ENCODE results near the gene RPS14.

RPS14 gene

DNA sequence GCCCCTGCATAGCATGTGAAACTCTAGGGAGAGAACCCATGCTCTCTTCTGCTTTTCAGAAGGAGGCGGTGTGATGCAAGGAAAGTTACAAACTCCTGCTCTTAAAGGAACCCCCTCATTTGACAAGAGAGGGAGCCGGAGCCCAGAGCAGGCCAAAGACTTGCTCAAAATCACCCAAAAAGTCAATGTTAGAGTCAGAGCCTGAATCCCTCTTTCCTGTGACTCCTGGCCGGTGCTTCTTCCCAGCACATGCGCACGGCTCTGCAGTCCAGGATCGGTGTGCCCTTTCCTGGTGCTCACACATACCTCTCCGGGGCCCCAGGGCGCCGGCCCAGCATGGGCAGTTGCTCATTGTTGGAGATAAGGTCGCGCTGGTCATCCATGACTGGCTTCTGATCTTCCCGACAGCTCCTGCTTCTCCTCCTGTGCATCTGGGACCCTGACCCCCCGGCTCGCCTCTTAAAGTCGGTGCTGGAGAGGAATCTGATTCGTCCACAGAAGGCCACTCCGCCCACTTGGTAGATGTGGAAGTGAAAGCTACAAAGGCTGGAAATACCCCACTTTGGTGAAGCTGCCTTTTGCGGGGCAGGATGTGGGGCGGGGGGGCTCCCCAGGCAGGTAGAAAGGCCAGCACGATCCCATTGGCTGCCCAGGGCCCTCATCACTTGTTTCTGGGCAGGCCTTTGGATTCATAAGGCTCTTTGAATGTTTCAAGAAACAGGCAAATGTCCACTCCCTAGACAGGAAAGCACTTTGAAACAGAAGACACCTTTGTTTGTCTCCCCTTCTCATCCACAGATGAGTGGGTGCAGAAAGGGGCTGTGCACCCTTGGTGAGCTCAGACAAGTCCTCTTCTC, 37.0 kb downstream of the RPS14 start, which contains the start of gene CD74:
CD74 (minus strand) TSS at position 592 of the 857 bp plus-strand sequence; CDS start at position 431, 161 bp downstream.
- no peak for DNase-seq

DNA sequence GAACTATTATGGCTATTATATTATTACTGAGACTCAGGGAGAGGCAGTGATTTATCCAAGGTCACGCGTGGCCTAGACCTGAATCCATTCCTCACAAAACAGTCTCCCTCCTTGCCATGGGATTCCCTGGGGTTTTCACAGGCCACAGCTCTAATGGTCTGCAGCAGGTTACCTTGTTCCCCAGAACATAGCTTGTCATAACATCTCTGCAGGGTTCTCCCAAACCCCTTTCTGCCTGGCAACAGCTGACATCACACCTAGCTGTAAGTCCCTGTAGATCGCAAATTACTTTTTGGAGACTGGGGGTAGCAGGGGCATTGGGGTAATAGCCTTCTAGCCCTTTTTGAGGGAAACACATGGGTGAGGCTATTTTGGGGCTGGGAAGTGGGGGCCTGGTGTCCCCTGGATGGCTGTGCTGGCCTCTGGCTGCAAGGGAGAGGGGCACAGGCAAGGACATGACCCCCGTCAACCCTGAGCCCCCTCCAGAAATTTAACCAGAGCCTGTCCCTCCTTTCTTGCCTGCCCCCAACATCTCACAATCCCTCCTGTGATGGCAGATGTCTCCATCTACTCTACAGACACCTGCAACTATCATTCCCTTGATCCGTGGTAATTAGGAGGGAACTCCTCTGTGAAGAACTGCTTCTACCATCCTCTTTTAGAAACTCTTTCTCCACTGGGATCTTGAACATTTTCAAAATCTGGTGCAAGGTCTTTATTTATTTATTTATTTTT, 38.1 kb downstream of the RPS14 start:
- DNase-seq = no peak

DNA sequence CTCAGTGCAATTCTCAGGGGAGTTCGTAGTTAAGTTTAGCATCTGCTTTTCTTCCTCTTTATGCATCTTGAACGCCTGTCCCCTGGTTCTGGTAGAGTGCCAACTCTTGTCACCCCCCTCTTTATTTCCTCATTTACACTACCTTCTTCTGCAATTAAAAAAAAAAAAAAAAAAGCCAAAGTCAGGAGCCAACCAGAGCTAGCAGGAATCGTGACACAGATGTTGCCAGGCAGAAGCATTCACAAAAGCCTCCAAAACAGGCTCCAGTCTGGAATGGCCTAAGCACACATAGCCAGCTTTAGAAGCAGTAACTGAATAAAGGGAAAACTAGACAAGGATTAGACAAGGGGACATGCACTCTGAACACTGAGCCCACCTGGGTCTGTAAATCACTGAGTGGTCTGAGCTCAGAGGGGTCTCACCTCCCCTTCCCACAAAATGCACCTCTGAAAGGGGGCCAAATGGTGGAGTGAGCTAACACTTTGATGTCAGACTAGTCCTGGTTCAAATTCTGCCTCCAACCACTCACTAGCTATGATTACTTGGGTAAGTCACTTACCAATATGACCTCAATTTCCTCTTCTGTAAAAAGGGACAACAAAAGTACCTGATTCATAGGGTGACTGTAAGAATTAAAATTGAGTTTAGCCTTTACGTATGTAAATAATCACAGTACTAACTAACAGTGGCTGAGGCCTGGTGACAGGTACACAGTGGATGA, 38.9 kb downstream of the RPS14 start:
- peak; percentile 67 for DNase-seq

- peak; percentile 62 for DNase-seq
These were observed 39.7 kb downstream of the RPS14 start for GRCh38 chr5:150409638-150410523.

GRCh38 chr5:150408231-150408943, 41.2 kb downstream of the RPS14 start:
- DNase-seq = no peak

DNA sequence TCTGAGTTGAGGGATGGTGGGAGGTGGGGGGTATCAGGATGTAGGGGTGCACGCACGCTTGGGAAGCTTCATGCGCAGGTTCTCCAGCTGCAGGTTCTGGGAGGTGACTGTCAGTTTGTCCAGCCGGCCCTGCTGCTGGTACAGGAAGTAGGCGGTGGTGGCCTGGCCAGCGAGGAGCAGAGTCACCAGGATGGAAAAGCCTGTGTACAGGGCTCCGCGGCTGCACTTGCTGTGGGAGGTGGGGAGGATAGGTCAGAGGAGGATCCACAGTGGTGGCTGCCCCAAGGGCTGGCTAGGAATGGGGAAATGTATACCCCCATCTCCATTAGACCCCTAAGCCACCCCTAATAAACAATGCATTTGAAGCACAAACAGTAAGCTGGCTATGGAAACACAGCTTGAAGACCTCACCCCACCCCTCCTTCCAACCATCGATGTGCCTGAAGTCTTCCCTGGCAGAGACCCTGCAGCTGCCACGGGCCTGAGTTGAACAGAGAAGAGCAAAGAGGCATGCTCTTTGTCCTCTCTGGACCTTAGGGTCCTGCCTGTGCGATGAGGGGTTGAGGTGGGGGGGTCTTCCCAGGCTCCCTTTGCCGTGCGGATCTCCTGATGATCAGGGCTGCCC, 42.3 kb downstream of the RPS14 start:
- DNase-seq = no peak

DNA sequence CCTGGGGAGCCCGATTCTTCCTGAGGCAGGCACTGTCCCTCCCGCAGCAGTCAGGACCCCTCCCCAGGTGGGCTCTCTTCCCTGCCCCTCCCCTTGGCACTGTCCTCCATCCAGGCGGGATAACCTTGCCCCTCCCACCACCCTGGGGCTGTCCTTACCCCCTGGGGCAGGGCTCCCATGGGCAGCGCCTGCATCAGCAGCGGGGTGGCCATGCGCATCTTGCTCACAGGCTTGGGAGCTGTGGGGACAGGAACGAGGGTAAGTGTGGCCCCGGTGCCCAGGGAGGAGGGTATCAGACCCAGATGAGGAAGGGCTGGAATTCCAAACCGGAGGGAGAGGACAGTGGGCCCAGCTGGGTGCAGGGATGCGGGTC, 42.8 kb downstream of the RPS14 start:
- no peak for DNase-seq

GRCh38 chr5:150406103-150406722, 43.3 kb downstream of the RPS14 start:
- DNase-seq = no peak

DNA sequence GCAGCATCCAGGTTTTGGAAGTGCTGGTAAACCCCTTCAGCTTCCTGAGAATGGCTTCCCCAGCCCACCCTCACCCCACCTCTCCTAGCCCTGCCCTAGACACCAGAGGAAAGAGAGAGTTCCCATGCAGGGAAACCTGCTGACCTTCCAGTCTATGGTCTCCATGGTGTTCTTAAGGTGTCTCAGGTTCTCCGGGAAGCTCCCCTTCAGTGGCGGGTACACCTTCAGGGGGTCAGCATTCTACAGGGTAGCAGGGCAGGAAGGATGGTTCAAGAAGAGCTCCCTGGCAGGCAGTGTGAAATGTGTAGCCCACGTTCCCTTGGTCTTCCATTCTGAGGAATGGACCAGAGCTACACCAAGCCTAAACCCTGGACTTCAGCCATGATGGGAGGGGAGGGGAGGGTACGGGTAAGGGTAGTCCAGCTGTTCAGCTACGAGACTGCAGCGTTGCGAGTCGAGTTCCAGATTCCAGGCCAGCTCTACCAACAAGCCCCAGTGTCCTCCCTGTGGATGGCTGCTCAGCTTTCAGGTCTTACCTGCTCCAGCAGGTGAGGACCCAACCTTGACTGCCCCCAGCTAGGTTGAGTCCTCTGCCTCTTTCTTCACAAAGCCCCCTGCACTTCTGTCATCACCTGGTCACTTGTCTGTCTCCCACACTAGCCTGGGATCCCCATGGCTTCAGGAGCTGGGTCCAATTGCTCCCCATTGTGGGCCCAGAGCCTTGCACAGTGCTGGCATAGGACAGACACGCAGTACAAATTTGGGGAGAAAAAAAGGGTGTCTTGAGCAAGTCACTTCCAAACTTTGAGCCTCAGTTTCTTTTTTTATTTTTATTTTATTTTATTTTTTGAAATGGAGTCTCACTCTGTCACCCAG, 44.4 kb downstream of the RPS14 start:
- DNase-seq = no peak

DNA sequence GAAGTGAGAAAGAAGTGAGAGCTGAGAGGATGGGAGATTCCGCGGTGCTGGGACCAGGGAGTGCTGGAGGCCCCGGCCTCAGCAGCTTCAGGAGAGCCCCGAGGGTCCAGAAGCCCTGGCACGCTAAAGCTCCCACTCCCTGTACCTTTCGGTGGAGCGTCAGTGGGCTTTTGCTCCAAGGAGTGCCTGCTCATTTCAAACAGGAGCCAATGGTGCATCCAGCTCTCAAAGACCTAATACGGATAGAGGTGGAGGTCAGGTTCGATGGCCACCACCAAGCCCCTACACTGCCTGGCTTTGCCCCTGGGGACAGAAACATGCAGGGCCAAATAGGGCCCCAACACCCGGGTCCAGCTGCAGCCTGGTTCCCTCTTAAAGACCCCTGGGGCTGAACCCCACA, 45.0 kb downstream of the RPS14 start:
- no peak for DNase-seq

GRCh38 chr5:150404121-150404520, 45.4 kb downstream of the RPS14 start:
- DNase-seq = no peak

GRCh38 chr5:150402901-150403342, 46.6 kb downstream of the RPS14 start:
- DNase-seq = no peak

GRCh38 chr5:150402229-150402773, 47.2 kb downstream of the RPS14 start:
- no peak for DNase-seq

- no peak for DNase-seq
These were observed 47.9 kb downstream of the RPS14 start for GRCh38 chr5:150401376-150402228.

GRCh38 chr5:150401076-150401375, 48.5 kb downstream of the RPS14 start:
- no peak for DNase-seq

DNA sequence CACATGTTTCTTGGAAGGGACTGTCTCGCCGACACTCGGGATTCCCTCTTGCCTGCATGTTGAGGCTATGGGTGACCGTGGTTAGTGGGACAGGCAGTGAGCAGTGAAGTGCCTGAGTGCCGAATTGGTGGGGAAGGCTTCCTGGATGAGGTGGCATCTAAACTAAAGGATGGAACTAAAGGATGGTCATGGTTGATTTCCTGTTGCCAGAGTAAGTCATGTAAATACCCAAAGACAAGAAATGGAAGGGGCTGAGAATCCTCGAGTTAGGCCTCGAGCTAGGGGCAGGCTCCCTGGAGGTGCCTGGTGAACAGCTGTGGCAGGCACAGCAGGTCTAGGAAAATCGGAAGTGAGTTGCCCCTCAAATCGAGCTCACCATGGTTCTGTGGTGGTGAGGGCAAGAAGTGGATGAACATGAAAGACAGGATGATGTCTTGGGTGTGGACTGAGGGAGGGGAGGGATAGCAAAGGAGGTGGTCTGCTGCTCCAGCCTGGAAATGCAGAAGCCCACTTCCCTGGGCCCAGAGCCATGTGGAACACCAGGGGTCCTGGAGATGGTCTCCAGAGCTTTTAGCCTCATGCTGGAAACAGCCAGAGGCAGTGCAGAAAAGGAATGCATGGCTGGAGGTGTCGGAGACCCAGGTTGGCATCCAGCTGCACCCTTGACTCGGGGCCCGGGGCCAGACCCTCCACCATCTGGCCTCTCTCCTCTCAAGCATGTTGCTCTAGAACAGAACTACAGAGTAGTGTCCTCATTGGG, 49.0 kb downstream of the RPS14 start:
- DNase-seq = no peak

- no peak for DNase-seq
These were observed 49.9 kb downstream of the RPS14 start for GRCh38 chr5:150399524-150400211.

Data from NCI-H2171 treated with DMSO at 0.1 percent for 48 hours (cell line).